Measurements from ENCODE around the gene CAND2. TPM values are rescaled to one million over a fixed set of nuclear protein-coding genes. Genes with fewer than 3 reads are reported as not detected.

Gene CAND2
- total RNA-seq, 4 donors from 2014 or later, result 1.0 to 1.4 (median 1.3) TPM

DNA sequence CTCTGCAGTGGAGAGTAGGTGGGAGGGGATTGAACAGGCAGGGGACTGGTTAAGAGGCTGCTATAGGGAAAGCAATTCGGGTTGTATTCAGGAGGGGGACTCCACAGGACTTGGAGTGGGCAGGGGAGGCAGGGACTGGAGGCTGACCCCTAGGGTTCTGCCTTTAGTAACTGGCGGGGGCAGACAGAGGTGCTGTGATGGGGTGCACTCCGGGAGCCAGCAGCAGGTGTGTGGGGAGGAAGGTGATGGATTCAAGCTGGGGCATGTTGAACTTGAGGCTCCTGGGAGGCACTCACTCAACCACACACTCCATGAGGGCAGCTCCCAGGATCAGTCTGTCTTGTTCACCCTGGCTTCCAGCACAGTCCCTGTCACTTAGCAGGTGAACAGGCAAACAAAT, 12.5 kb downstream of the CAND2 start:
- TF ChIP-seq POLR2AphosphoS5 (IDR thresholded peaks at IDR 0.05) (no peak), POLR2A (IDR thresholded peaks at IDR 0.05) (no peak), CTCF (IDR thresholded peaks at IDR 0.05) (no peak), EP300 (IDR thresholded peaks at IDR 0.05) (no peak)
- WGBS, result 93% methylated on average over 3 of the region's 3 CpGs
- H3K27ac ChIP-seq, result no peak overlapping the region
- H3K9me3 ChIP-seq, result no peaks in the 10 kb centered on the region
- H3K4me3 ChIP-seq, result no peak overlapping the region
- H3K36me3 ChIP-seq, result no peaks in the 10 kb centered on the region
- DNase-seq (ENCODE audit: low spot score in 2 of 2), result no peak
- H3K27me3 ChIP-seq, result no peaks in the 10 kb centered on the region
- peaks cover 10% of the 10 kb centered on the region for H3K4me1 ChIP-seq

- Histone ChIP-seq H3K27me3 (no peaks in the 10 kb centered on the region), H3K9me3 (no peaks in the 10 kb centered on the region), H3K4me1 (peaks cover 10% of the 10 kb centered on the region), H3K4me3 (peak overlapping the region; percentile 55), H3K27ac (no peak overlapping the region), H3K36me3 (no peaks in the 10 kb centered on the region)
- WGBS, result 96% methylated on average over 5 of the region's 5 CpGs
- TF ChIP-seq POLR2A (IDR thresholded peaks at IDR 0.05), result no peak
- no peak for TF ChIP-seq CTCF (IDR thresholded peaks at IDR 0.05)
- TF ChIP-seq EP300 (IDR thresholded peaks at IDR 0.05), result no peak
- no peak for TF ChIP-seq POLR2AphosphoS5 (IDR thresholded peaks at IDR 0.05)
- no peak for DNase-seq (ENCODE audit: low spot score in 2 of 2)
These were observed 13.0 kb downstream of the CAND2 start for GRCh38 chr3:12809435-12809834.

DNA sequence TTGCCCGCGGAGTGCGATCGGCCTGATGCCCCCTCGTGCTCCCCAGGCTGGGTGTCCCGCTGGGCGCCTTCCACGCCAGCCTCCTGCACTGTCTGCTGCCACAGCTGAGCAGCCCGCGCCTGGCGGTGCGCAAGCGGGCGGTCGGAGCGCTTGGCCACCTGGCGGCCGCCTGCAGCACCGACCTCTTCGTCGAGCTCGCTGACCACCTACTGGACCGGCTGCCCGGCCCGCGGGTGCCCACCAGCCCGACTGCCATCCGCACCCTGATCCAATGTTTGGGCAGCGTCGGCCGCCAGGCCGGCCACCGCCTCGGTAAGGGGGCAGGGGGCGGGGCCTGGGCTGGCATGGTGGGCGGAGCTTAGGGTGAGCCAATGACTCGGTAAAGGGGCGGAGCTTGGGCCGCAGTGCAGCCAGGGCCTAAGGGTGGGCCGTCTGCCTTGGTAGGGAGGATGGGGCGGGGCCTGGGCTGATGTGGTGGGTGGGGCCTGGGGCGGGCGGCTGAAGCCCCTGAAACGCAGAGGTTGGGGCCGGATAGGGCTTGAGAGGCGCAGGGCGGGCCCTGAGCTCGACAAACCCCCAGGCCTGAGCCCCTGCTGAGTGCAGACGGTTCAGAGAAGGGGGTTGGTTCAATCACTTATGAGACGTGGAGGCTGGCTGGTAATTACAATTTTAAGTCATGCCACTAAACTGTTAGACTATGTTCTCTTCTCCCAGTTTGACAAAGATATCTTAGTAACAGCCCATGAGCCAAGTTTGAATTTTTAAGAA, 13.7 kb downstream of the CAND2 start:
- Histone ChIP-seq H3K4me1 (peaks cover 10% of the 10 kb centered on the region), H3K4me3 (peak overlapping the region; percentile 55), H3K9me3 (no peaks in the 10 kb centered on the region), H3K36me3 (no peaks in the 10 kb centered on the region), H3K27ac (peak overlapping the region; percentile 22), H3K27me3 (no peaks in the 10 kb centered on the region)
- 3% methylated on average over 8 of the region's 50 CpGs for WGBS
- TF ChIP-seq CTCF (IDR thresholded peaks at IDR 0.05) (peak; percentile 90), POLR2AphosphoS5 (IDR thresholded peaks at IDR 0.05) (no peak)
- DNase-seq (ENCODE audit: low spot score in 2 of 2), result peak; percentile 98

DNA sequence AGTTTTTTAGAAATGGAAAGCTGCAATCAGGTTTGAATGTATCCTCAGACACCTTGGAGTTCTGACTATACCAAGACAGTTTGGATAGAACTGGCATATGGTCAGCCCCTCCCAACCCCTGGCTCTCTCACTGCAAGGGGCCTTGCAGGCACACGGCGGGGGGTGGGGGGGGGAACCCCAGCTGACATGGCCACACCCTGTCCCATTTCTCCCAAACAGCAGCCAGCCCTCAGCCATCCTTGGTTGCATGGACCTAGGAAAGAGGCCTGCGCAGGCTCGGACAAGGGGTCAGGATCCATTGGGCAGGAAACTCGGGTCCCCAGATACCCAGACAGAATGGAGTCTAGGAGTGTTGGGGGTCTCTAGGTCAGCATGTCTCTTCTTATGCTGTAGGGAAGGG, 14.5 kb downstream of the CAND2 start:
- peaks cover 2% of the 10 kb centered on the region for H3K36me3 ChIP-seq
- no peak for TF ChIP-seq POLR2A (IDR thresholded peaks at IDR 0.05)
- TF ChIP-seq CTCF (IDR thresholded peaks at IDR 0.05), result no peak
- no peak for TF ChIP-seq EP300 (IDR thresholded peaks at IDR 0.05)
- TF ChIP-seq POLR2AphosphoS5 (IDR thresholded peaks at IDR 0.05), result no peak
- DNase-seq (ENCODE audit: low spot score in 2 of 2), result no peak
- H3K27me3 ChIP-seq, result no peaks in the 10 kb centered on the region
- no peaks in the 10 kb centered on the region for H3K9me3 ChIP-seq
- WGBS, result 78% methylated on average over 5 of the region's 5 CpGs
- peaks cover 10% of the 10 kb centered on the region for H3K4me1 ChIP-seq
- H3K4me3 ChIP-seq, result peak overlapping the region; percentile 55
- H3K27ac ChIP-seq, result no peak overlapping the region

GRCh38 chr3:12812812-12813211, 16.3 kb downstream of the CAND2 start:
- no peak overlapping the region for H3K4me3 ChIP-seq
- no peaks in the 10 kb centered on the region for H3K27me3 ChIP-seq
- DNase-seq (ENCODE audit: low spot score in 2 of 2), result no peak
- TF ChIP-seq EP300 (IDR thresholded peaks at IDR 0.05), result no peak
- no peak for TF ChIP-seq CTCF (IDR thresholded peaks at IDR 0.05)
- TF ChIP-seq POLR2AphosphoS5 (IDR thresholded peaks at IDR 0.05), result no peak
- no peak for TF ChIP-seq POLR2A (IDR thresholded peaks at IDR 0.05)
- no peak overlapping the region for H3K27ac ChIP-seq
- WGBS, result no CpG with 5 or more reads among the region's 3 CpGs
- no peaks in the 10 kb centered on the region for H3K9me3 ChIP-seq
- H3K36me3 ChIP-seq, result peaks cover 17% of the 10 kb centered on the region
- H3K4me1 ChIP-seq, result peaks cover 10% of the 10 kb centered on the region
